Prostate gland (tissue), 2 donors: ENCODE data around the gene BCAS3.

Experiments used
- POLR2A ChIP-seq: fragments of 450-650 bp; IDR thresholded peaks from one replicate; pipeline ENCODE4 v1.6.1; 2016; ENCODE audit warnings: antibody characterized with exemption, mild to moderate bottlenecking
- POLR2AphosphoS5 ChIP-seq: sonication (generic); formaldehyde crosslinking; IDR thresholded peaks from one replicate; pipeline ENCODE4 v1.6.1; 2017; ENCODE audit warnings: antibody characterized with exemption
- TF ChIP-seq, protein P1 (sequence below), 4 experiments: fragments of 200-600 bp in 2 of 4; fragments of 450-650 bp in 2 of 4; sonication (generic) in 2 of 4; IDR thresholded peaks; 1 replicate in 3 of 4; 2 replicates in 1 of 4; pipeline ENCODE4 v1.5.1; 2016 to 2019; ENCODE audit warnings: antibody characterized with exemption in 4 of 4, mild to moderate bottlenecking in 2 of 4, moderate library complexity in 2 of 4

DNA sequence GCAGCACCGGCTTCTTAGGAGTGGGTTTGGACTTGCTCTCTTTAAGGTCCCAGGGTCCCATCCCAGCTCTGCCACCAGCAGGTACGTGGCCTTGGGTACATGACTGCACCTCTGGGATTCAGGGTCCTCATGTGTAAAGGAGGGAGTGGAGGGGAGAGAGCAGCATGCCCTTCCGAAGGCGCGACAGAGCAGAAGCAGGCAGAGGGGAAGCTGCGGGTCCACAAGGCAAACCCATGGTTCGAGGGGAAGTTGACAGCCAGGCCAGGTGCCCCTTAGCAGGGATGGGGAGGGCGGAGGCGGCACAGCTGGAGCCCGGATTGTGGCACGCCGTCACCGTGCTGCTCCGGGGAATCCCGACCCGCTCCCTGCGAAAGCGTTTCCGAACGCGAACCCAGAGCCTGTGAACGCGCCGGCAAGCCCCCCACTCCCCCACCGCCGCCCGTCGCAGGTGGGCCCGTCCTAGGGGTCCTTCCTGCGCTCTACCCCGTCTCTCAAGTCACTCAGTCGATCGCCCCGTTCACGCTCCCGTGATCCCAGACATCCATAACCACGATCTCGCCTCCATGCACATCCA is 717.8 kb downstream of the BCAS3 start:
- TF ChIP-seq, protein P1, sequence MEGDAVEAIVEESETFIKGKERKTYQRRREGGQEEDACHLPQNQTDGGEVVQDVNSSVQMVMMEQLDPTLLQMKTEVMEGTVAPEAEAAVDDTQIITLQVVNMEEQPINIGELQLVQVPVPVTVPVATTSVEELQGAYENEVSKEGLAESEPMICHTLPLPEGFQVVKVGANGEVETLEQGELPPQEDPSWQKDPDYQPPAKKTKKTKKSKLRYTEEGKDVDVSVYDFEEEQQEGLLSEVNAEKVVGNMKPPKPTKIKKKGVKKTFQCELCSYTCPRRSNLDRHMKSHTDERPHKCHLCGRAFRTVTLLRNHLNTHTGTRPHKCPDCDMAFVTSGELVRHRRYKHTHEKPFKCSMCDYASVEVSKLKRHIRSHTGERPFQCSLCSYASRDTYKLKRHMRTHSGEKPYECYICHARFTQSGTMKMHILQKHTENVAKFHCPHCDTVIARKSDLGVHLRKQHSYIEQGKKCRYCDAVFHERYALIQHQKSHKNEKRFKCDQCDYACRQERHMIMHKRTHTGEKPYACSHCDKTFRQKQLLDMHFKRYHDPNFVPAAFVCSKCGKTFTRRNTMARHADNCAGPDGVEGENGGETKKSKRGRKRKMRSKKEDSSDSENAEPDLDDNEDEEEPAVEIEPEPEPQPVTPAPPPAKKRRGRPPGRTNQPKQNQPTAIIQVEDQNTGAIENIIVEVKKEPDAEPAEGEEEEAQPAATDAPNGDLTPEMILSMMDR (IDR thresholded peaks at IDR 0.05), result no peak
- no peak for TF ChIP-seq POLR2A
- TF ChIP-seq POLR2AphosphoS5, result no peak
